ENCODE measurements around the gene IL20RA. TPM values are rescaled to one million over a fixed set of nuclear protein-coding genes. Genes with fewer than 3 reads are reported as not detected.

The IL20RA gene
- total and polyA plus RNA-seq, 4 donors, result 0.17 to 0.65 (median 0.25) TPM; not detected in 1

- H3K4me1 ChIP-seq (ENCODE audit: control insufficient read depth in 4 of 4, insufficient read depth in 4 of 4, low read length in 3 of 4), result no peaks in the 10 kb centered on the region
- H3K36me3 ChIP-seq (ENCODE audit: control insufficient read depth in 4 of 4, insufficient read depth in 3 of 4, low read depth in 1 of 4, low read length in 3 of 4), result no peaks in the 10 kb centered on the region
- H3K4me3 ChIP-seq (ENCODE audit: low read depth in 1 of 3, low read length in 3 of 3), result no peak overlapping the region
- peaks cover 0 to 4% (median 0%) of the 10 kb centered on the region in 4 donors for H3K27me3 ChIP-seq (ENCODE audit: control insufficient read depth in 4 of 4, insufficient read depth in 4 of 4, low read length in 3 of 4)
- no peak overlapping the region for H3K27ac ChIP-seq (ENCODE audit: low read depth in 1 of 2, low read length in 2 of 2)
- no peak overlapping the region for H3K9ac ChIP-seq (ENCODE audit: low read depth in 1 of 2, low read length in 2 of 2)
- DNase-seq (ENCODE audit: low spot score), result no peak
- no peak for TF ChIP-seq FOXA1 (IDR thresholded peaks at IDR 0.05)
- TF ChIP-seq SP1 (IDR thresholded peaks at IDR 0.05), result no peak
- no peak for TF ChIP-seq ATF3 (IDR thresholded peaks at IDR 0.05)
- no peak for TF ChIP-seq EGR1 (IDR thresholded peaks at IDR 0.05; ENCODE audit: low read depth in 2 of 2)
- TF ChIP-seq, protein P1, sequence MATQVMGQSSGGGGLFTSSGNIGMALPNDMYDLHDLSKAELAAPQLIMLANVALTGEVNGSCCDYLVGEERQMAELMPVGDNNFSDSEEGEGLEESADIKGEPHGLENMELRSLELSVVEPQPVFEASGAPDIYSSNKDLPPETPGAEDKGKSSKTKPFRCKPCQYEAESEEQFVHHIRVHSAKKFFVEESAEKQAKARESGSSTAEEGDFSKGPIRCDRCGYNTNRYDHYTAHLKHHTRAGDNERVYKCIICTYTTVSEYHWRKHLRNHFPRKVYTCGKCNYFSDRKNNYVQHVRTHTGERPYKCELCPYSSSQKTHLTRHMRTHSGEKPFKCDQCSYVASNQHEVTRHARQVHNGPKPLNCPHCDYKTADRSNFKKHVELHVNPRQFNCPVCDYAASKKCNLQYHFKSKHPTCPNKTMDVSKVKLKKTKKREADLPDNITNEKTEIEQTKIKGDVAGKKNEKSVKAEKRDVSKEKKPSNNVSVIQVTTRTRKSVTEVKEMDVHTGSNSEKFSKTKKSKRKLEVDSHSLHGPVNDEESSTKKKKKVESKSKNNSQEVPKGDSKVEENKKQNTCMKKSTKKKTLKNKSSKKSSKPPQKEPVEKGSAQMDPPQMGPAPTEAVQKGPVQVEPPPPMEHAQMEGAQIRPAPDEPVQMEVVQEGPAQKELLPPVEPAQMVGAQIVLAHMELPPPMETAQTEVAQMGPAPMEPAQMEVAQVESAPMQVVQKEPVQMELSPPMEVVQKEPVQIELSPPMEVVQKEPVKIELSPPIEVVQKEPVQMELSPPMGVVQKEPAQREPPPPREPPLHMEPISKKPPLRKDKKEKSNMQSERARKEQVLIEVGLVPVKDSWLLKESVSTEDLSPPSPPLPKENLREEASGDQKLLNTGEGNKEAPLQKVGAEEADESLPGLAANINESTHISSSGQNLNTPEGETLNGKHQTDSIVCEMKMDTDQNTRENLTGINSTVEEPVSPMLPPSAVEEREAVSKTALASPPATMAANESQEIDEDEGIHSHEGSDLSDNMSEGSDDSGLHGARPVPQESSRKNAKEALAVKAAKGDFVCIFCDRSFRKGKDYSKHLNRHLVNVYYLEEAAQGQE (IDR thresholded peaks at IDR 0.05), result no peak
- H3K9me3 ChIP-seq (ENCODE audit: control insufficient read depth in 4 of 4, low read length in 3 of 4), result peaks cover 0 to 4% (median 0%) of the 10 kb centered on the region in 4 donors
- WGBS, result 94% methylated on average over 3 of the region's 3 CpGs
These were observed 11.5 kb upstream of the IL20RA start for GRCh38 chr6:137056121-137056880.

GRCh38 chr6:137051790-137052472, 7.2 kb upstream of the IL20RA start:
- Histone ChIP-seq H3K36me3 (ENCODE audit: control insufficient read depth in 4 of 4, insufficient read depth in 3 of 4, low read depth in 1 of 4, low read length in 3 of 4) (no peaks in the 10 kb centered on the region), H3K9ac (ENCODE audit: low read depth in 1 of 2, low read length in 2 of 2) (no peak overlapping the region), H3K27ac (ENCODE audit: low read depth in 1 of 2, low read length in 2 of 2) (no peak overlapping the region), H3K27me3 (ENCODE audit: control insufficient read depth in 4 of 4, insufficient read depth in 4 of 4, low read length in 3 of 4) (peaks cover 0 to 13% (median 4%) of the 10 kb centered on the region in 4 donors), H3K4me3 (ENCODE audit: low read depth in 1 of 3, low read length in 3 of 3) (no peak overlapping the region), H3K9me3 (ENCODE audit: control insufficient read depth in 4 of 4, low read length in 3 of 4) (peaks cover 0 to 4% (median 0%) of the 10 kb centered on the region in 4 donors), H3K4me1 (ENCODE audit: control insufficient read depth in 4 of 4, insufficient read depth in 4 of 4, low read length in 3 of 4) (no peaks in the 10 kb centered on the region)
- WGBS, result 86% methylated on average over 3 of the region's 3 CpGs
- TF ChIP-seq RAD21 (IDR thresholded peaks at IDR 0.05) (no peak), HNF4G (IDR thresholded peaks at IDR 0.05) (no peak), YY1 (IDR thresholded peaks at IDR 0.05) (no peak), MAX (IDR thresholded peaks at IDR 0.05) (no peak), RXRA (IDR thresholded peaks at IDR 0.05) (no peak), HNF4A (conservative IDR thresholded peaks at IDR 0.05) (no peak), FOXA1 (IDR thresholded peaks at IDR 0.05) (no peak)
- TF ChIP-seq, protein P2, sequence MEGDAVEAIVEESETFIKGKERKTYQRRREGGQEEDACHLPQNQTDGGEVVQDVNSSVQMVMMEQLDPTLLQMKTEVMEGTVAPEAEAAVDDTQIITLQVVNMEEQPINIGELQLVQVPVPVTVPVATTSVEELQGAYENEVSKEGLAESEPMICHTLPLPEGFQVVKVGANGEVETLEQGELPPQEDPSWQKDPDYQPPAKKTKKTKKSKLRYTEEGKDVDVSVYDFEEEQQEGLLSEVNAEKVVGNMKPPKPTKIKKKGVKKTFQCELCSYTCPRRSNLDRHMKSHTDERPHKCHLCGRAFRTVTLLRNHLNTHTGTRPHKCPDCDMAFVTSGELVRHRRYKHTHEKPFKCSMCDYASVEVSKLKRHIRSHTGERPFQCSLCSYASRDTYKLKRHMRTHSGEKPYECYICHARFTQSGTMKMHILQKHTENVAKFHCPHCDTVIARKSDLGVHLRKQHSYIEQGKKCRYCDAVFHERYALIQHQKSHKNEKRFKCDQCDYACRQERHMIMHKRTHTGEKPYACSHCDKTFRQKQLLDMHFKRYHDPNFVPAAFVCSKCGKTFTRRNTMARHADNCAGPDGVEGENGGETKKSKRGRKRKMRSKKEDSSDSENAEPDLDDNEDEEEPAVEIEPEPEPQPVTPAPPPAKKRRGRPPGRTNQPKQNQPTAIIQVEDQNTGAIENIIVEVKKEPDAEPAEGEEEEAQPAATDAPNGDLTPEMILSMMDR (IDR thresholded peaks at IDR 0.05; ENCODE audit: low read depth, low read length, missing input control), result no peak
- no peak for DNase-seq (ENCODE audit: low spot score)

All from liver (tissue), 9 donors.